NB4 (cell line): Measurements from ENCODE around the gene KAT2B.
"Not testable (repeated sequence)": the region's sequence is repeated elsewhere in the genome, so short reads cannot be mapped to it uniquely, and the experiment has no call there.

ENCODE experiments used
- DNase-seq: peaks from one replicate; pipeline ENCODE4 v3.0.0; 2010; ENCODE audit warnings: low read depth
- H3K4me3 ChIP-seq: one replicate; pipeline ENCODE4 v1.5.1; 2011; ENCODE audit warnings: mild to moderate bottlenecking, low read depth, low read length, moderate library complexity
- CTCF ChIP-seq: IDR thresholded peaks from one replicate; pipeline ENCODE4 v1.5.1; 2012; ENCODE audit warnings: low read depth, low read length
- MYC ChIP-seq: IDR thresholded peaks from 2 replicates; pipeline ENCODE4 v1.6.1; 2011; ENCODE audit warnings: low read depth, low read length
- POLR2A ChIP-seq: IDR thresholded peaks from 2 replicates; pipeline ENCODE4 v1.6.1; 2011; ENCODE audit warnings: mild to moderate bottlenecking; ENCODE audit not compliant: insufficient read length; ENCODE audit errors: extremely low read depth
- TF ChIP-seq, protein P1 (sequence below): IDR thresholded peaks from 2 replicates; pipeline ENCODE4 v1.6.1; 2011; ENCODE audit warnings: low read depth, low read length

KAT2B gene

DNA sequence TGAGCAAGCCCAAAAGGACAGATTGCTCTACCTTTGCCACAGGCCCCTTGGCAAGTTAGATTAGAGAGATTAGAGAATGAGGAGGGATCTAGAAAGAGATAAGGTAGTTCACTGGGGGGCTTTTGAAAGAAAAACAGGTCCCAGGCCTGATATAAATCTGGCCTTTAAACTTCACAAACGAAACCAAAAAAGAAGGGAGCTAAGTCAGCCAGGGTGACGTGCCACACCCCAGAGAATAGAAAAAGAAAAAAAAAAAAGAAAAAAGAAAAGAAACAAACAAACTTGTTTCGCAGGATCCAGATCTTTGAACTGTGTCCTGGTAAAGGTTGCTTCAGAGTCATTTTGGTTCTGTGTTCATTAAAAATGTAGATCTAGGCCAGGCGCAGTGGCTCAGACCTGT lies 3.6 kb downstream of the KAT2B start:
- TF ChIP-seq POLR2A = no peak
- TF ChIP-seq, protein P1, sequence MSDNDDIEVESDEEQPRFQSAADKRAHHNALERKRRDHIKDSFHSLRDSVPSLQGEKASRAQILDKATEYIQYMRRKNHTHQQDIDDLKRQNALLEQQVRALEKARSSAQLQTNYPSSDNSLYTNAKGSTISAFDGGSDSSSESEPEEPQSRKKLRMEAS = no peak
- no peak for TF ChIP-seq CTCF
- no peak for TF ChIP-seq MYC
- no peak for DNase-seq
- H3K4me3 ChIP-seq = no peak overlapping the region

DNA sequence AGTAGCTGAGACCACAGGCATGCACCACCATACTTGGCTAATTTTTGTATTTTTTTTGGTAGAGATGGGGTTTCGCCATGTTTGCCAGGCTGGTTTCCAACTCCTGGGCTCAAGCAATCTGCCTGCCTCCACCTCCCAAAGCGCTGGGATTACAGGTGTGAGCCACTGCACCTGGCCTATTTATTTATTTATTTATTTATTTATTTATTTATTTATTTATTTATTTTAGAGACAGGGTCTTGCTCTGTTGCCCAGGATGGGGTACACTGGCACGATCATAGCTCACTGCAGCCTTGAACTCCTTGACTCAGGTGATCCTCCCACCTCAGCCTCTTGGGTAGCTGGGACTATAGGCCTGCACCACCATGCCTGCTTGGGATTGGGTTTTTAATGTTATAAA lies 4.9 kb downstream of the KAT2B start:
- H3K4me3 ChIP-seq, DNase-seq: not testable (repeated sequence)

DNA sequence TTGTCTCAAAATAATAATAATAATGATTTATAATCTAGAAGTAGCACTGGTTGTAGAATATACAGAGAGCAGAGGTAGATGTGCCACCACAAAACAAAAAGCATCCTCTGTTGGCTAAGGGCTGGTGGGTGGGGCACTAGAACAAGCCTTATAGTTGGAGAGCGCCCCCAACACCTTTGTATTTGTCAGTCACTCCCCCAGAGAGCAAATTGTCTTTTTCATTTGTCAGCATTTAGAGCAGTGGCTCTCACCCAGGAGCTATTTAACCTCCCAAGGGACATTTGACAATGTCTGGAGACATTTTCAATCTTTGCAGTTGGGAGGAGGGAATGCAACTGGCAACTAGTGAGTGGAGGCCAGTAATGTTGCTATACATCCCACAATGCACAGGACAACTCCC lies 6.3 kb downstream of the KAT2B start:
- no peak overlapping the region for H3K4me3 ChIP-seq
- TF ChIP-seq, protein P1 = no peak
- TF ChIP-seq MYC (no peak), POLR2A (no peak), CTCF (no peak)
- no peak for DNase-seq

DNA sequence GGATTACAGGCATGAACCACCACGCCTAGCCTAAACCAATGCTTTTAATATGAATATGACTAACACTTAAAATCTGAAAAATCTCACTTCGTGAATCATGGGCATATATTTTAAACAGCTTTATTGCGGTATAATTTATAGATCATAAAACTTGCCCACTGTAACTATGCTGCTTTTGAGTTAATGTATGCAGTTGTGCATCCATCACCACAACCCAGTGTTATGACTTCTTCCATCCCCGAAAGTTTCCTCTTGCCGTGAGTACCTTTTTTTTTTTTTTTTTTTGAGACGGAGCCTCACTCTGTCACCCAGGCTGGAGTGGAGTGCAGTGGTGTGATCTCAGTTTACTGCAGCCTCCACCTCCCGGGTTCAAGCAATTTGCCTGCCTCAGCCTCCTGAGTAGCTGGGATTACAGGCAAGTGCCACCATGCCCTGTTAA lies 7.1 kb downstream of the KAT2B start:
- DNase-seq = no peak
- H3K4me3 ChIP-seq = no peak overlapping the region
- TF ChIP-seq POLR2A = no peak

DNA sequence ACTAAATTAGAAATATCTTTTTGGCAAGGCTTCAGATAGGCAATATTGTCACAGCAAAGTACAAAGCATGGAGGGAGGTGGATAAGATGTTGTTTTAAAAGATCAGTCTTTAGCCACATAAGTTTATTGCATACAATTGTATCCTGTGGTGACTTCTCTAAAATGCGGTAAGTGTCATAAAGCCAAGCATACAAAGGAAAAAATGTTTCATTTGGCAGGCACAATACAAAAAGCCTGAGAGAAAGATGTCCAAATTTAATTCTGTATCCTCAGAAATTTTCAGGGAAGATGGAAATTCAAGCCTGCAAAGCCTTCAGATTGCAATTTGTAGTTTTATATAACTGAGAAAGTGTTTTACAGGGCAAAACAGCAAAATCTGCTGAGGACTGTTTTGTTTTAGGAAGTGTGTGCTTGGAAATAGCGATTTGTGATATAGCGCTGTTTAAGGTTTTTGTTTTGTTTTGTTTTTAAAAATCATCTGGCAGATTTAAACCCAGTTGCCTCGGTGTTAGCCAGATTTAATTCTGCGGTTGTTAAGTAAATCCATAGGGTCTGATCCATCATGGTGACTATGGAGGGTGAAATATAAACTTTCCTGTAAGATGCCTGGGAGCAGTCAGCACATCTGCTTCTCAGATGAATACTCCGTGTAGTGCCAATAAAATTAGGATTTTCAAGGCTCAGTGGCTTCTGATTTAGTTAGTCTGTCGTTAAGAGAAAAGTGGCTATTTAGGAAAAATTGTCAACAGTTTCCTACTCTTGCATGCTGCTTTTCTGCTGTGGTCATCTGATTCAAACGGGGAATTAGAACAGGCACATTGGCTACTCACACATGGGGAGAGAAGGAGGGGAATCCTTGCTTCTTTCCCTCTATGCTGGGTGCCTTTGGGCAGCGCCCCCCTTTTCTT lies 8.0 kb downstream of the KAT2B start:
- no peak overlapping the region for H3K4me3 ChIP-seq
- DNase-seq = no peak
- TF ChIP-seq, protein P1 = no peak

DNA sequence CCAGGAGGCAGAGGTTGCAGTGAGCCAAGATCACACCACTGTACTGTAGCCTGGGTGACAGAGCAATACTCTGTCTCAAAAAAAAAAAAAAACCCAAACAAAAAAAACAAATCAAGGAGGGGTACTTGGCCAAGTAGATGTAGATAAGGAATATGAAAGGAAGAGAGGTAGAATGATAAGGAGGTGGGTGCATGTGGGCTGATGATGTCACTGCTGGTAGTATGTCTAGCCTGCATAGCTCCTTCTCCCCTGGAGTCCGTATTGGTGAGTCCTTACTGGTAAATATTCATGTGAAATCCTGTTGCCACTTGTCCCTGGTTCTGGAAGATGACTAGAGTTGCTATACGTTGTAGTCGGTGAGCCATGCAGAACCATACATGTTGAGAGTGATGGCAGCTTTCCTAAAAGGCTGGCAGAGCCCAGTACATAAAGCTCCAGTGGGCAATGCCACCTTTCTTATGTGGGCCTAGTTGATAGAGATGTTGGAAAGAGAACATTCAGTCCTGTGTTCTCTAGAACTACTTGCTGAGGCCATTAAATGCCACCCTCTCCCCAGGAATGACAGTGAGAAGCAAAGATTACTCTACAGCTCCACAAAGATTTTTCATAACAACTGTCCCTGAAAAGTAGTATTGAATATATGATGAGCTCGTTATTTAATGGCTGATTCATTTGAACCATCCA lies 11.0 kb downstream of the KAT2B start:
- DNase-seq = no peak
- H3K4me3 ChIP-seq = no peak overlapping the region
- TF ChIP-seq, protein P1 = no peak
- TF ChIP-seq POLR2A = no peak
- TF ChIP-seq MYC = no peak
- no peak for TF ChIP-seq CTCF

DNA sequence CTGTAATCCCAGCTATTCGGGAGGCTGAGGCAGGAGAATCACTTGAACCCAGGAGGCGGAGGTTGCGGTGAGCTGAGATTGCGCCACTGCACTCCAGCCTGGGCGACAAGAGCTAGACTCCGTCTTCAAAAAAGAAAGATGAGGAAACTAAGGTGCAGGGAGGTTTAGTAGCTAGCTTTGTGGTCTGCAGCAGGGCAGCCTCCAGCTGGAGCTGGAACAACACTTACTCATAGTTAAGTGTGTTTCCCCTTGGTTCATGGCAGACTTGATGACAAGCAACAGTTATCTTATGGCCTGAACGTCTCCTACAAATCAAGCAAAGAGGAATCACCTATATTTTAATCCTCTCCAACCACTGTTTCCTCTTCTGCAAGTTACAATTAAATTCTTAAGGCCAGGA lies 12.6 kb downstream of the KAT2B start:
- H3K4me3 ChIP-seq = no peak overlapping the region
- peak; percentile 34 for DNase-seq
- TF ChIP-seq POLR2A = no peak
- TF ChIP-seq MYC = no peak
- no peak for TF ChIP-seq CTCF
- TF ChIP-seq, protein P1 = no peak
